Vagina (tissue), 2 donors: Measurements from ENCODE around the gene RNF34. TPM values are rescaled to one million over a fixed set of nuclear protein-coding genes. Genes with fewer than 3 reads are reported as not detected.

Experiments
- DNase-seq, 2 donors: peaks; one replicate each; pipeline ENCODE4 v3.0.0-alpha.2; 2017; ENCODE audit errors: extremely low spot score in 2 of 2
- H3K27ac ChIP-seq: fragments of 200-600 bp; sonication (generic); one replicate; pipeline ENCODE4 v1.5.1; 2019
- H3K27me3 ChIP-seq: fragments of 200-600 bp; sonication (generic); one replicate; pipeline ENCODE4 v1.5.1; 2019
- H3K36me3 ChIP-seq, 2 donors: fragments of 200-600 bp; sonication (generic); one replicate each; pipeline ENCODE4 v1.5.1; 2017 to 2019
- H3K4me1 ChIP-seq: fragments of 200-600 bp; sonication (generic); one replicate; pipeline ENCODE4 v1.5.1; 2019
- H3K4me3 ChIP-seq, 2 donors: fragments of 200-600 bp; sonication (generic); 1 replicate in 1 of 2; 2 replicates in 1 of 2; pipeline ENCODE4 v1.5.1; 2016 to 2019
- H3K9me3 ChIP-seq: fragments of 200-600 bp; sonication (generic); one replicate; pipeline ENCODE4 v1.5.1; 2019
- POLR2A ChIP-seq, 2 donors: fragments of 450-650 bp; IDR thresholded peaks; one replicate each; pipeline ENCODE4 v1.6.1; 2017; ENCODE audit warnings: antibody characterized with exemption in 2 of 2, mild to moderate bottlenecking in 2 of 2, moderate library complexity in 2 of 2
- POLR2AphosphoS5 ChIP-seq, 2 donors: sonication (generic); formaldehyde crosslinking; IDR thresholded peaks; one replicate each; pipeline ENCODE4 v1.9.0; 2017; ENCODE audit warnings: antibody characterized with exemption in 2 of 2, mild to moderate bottlenecking in 2 of 2, low read depth in 1 of 2; ENCODE audit not compliant: insufficient read depth in 1 of 2
- intact Hi-C: fragments of 100-400 bp; cut with DNase I; formaldehyde crosslinking; loops from one replicate; pipeline ENCODE4 v1.15.1; 2023
- total RNA-seq: library from RNA; depleted of rRNA; stranded (reverse); fragments of >200 nt; gene quantifications from one replicate; pipeline ENCODE4 v1.2.3, GENCODE V29; 2016
- TF ChIP-seq, protein P1 (sequence below), 3 experiments: fragments of 450-650 bp in 2 of 3; fragments of 200-600 bp in 1 of 3; sonication (generic) in 1 of 3; IDR thresholded peaks; one replicate each; pipeline ENCODE4 v1.5.1; 2017 to 2019; ENCODE audit warnings: antibody characterized with exemption in 3 of 3, mild to moderate bottlenecking in 2 of 3, moderate library complexity in 2 of 3

The RNF34 gene
- total RNA-seq, 1 donor from 2014 or later = 30.2 TPM

DNA sequence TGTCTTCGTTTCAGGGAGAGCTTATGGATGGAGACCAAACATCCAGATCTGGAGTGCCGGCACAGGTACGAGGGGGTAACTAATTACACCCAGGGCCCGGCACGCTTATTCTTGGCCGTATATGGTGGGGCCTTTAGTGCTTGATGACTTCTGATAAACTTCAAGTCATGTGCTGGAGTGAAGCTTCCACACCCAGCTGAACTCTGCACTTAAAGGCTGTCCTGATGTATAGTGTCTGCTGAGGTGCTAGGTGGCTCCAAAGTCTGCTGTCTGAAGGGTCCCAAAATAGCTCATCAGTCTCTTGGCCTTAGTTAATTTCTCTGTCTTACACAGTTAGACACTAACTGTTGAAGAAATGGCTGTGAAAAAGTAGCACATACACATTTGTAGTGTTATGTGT is 17.9 kb downstream of the RNF34 start:
- Histone ChIP-seq H3K4me1 (no peaks in the 10 kb centered on the region), H3K9me3 (no peaks in the 10 kb centered on the region), H3K4me3 (no peak overlapping the region), H3K27ac (no peak overlapping the region), H3K27me3 (no peaks in the 10 kb centered on the region), H3K36me3 (peaks cover 4 to 51% of the 10 kb centered on the region in 2 donors)
- no peak for DNase-seq
- intact Hi-C loops = no loop called here
- TF ChIP-seq POLR2AphosphoS5 (IDR thresholded peaks at IDR 0.05; ENCODE audit: insufficient read depth in 1 of 2, low read depth in 1 of 2) (no peak), POLR2A (IDR thresholded peaks at IDR 0.05) (no peak)
- TF ChIP-seq, protein P1, sequence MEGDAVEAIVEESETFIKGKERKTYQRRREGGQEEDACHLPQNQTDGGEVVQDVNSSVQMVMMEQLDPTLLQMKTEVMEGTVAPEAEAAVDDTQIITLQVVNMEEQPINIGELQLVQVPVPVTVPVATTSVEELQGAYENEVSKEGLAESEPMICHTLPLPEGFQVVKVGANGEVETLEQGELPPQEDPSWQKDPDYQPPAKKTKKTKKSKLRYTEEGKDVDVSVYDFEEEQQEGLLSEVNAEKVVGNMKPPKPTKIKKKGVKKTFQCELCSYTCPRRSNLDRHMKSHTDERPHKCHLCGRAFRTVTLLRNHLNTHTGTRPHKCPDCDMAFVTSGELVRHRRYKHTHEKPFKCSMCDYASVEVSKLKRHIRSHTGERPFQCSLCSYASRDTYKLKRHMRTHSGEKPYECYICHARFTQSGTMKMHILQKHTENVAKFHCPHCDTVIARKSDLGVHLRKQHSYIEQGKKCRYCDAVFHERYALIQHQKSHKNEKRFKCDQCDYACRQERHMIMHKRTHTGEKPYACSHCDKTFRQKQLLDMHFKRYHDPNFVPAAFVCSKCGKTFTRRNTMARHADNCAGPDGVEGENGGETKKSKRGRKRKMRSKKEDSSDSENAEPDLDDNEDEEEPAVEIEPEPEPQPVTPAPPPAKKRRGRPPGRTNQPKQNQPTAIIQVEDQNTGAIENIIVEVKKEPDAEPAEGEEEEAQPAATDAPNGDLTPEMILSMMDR (IDR thresholded peaks at IDR 0.05) = no peak

DNA sequence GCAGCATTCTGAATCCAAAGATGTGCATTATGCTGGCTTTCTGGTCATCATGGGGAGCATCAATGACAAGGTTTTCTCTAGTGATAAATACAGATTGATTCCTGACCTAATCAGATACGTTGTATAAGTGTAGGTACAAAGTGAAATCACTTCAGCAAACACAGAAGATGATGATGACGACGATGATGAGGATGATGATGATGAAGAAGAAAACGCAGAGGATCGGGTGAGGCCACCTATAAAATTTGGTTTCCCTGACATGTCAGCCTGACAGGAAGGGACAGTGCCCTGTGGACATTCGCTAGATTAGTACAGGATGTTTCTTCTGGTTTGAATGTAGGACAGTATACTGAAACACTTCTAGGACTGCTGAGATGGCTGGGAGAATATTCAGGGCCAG is 20.2 kb downstream of the RNF34 start:
- Histone ChIP-seq H3K4me1 (no peaks in the 10 kb centered on the region), H3K4me3 (no peak overlapping the region), H3K27me3 (no peaks in the 10 kb centered on the region), H3K27ac (no peak overlapping the region), H3K9me3 (no peaks in the 10 kb centered on the region), H3K36me3 (peaks cover 4 to 72% of the 10 kb centered on the region in 2 donors)
- TF ChIP-seq, protein P1 (IDR thresholded peaks at IDR 0.05) = no peak
- TF ChIP-seq POLR2A (IDR thresholded peaks at IDR 0.05) (no peak), POLR2AphosphoS5 (IDR thresholded peaks at IDR 0.05; ENCODE audit: insufficient read depth in 1 of 2, low read depth in 1 of 2) (no peak)
- intact Hi-C loops = no loop called here
- no peak for DNase-seq

DNA sequence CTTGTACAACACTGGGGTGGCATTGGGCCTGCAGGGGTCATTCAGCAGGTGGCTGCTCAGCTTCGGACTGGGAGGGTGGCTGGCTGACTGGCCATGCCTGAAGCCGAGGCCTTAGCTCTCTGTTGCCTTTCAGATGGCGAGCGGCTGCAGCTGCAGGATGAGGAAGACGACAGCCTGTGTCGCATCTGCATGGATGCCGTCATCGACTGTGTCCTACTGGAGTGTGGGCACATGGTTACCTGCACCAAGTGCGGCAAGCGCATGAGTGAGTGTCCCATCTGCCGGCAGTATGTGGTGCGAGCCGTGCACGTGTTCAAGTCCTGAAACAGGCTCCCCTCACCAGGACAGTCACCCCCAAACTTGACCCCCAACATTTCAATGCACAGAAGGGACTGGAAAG is 23.3 kb downstream of the RNF34 start:
- H3K4me1 ChIP-seq = no peaks in the 10 kb centered on the region
- H3K27me3 ChIP-seq = no peaks in the 10 kb centered on the region
- no peak for DNase-seq
- intact Hi-C loops = no loop called here
- no peaks in the 10 kb centered on the region for H3K9me3 ChIP-seq
- TF ChIP-seq POLR2A (IDR thresholded peaks at IDR 0.05) = no peak
- TF ChIP-seq POLR2AphosphoS5 (IDR thresholded peaks at IDR 0.05; ENCODE audit: insufficient read depth in 1 of 2, low read depth in 1 of 2) = no peak
- TF ChIP-seq, protein P1 (IDR thresholded peaks at IDR 0.05) = no peak
- no peak overlapping the region for H3K27ac ChIP-seq
- peaks cover 0 to 76% of the 10 kb centered on the region in 2 donors for H3K36me3 ChIP-seq
- H3K4me3 ChIP-seq = no peak overlapping the region

DNA sequence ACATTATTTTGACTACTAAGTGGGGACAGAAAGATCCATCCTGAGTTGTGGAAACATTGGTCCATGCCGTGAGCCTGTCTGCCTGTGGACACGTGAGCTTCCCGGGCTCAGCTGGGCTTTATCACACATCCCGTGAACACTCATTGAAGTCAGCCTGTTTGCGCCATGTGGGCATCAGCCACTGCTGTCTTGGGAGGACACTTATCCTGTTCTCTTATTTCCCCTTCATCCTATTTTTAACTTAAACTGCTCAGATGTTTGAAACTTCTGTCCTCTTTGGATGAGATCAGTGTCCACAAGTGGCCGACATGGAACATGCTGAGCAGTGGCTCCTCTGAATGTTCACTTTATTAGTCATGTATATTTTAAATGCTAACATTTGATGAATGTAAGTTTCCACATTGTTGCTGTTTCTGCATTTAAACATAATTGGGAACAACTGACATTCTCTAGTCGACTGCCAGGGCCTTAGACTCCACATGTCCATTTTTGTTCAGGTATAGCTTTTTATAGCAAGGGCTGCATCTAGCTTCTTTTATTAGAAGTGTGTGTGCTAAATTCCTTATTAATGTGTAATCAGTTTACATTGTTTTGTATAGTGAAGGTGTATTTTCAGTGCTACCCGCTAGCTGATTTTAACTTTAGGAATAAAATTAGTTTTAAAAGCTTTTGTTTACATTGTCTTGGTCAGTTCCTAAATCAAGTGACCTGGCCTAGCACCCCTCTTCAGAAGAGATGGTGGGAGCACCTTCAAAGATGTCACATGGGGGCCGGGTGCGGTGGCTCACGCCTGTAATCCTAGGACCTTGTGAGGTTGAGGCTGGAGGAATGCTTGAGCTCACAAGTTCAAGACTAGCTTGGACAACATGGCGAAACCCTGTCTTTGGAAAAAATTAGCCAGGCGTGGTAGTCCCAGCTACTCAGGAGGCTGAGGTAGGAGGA is 24.0 kb downstream of the RNF34 start:
- no peak overlapping the region for H3K27ac ChIP-seq
- H3K36me3 ChIP-seq = peaks cover 0 to 78% of the 10 kb centered on the region in 2 donors
- H3K4me3 ChIP-seq = no peak overlapping the region
- no peaks in the 10 kb centered on the region for H3K9me3 ChIP-seq
- H3K4me1 ChIP-seq = no peaks in the 10 kb centered on the region
- TF ChIP-seq, protein P1 (IDR thresholded peaks at IDR 0.05) = no peak
- no peak for TF ChIP-seq POLR2AphosphoS5 (IDR thresholded peaks at IDR 0.05; ENCODE audit: insufficient read depth in 1 of 2, low read depth in 1 of 2)
- no peak for TF ChIP-seq POLR2A (IDR thresholded peaks at IDR 0.05)
- intact Hi-C loops = no loop called here
- DNase-seq = no peak
- no peaks in the 10 kb centered on the region for H3K27me3 ChIP-seq

DNA sequence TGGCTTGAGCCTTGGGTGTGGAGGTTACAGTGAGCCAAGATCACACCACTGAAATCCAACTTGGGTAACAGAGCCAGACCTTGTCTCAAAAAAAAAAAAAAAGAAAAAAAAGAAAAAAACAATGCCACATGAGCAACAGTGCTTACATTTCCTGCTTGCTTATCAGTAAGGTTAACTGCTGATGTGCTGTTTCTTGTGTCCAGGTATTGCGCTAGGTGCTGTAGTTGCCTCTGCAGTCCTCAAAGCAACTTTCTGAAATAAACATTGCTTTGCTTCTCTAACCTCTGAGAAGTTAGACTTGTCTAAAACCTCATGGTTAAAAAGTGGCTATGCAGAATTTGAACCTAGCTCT is 24.7 kb downstream of the RNF34 start:
- intact Hi-C loops = no loop called here
- Histone ChIP-seq H3K4me3 (no peak overlapping the region), H3K27ac (no peak overlapping the region), H3K36me3 (peaks cover 0 to 84% of the 10 kb centered on the region in 2 donors), H3K4me1 (no peaks in the 10 kb centered on the region), H3K27me3 (no peaks in the 10 kb centered on the region), H3K9me3 (no peaks in the 10 kb centered on the region)
- no peak for DNase-seq
- TF ChIP-seq POLR2A (IDR thresholded peaks at IDR 0.05) (no peak), POLR2AphosphoS5 (IDR thresholded peaks at IDR 0.05; ENCODE audit: insufficient read depth in 1 of 2, low read depth in 1 of 2) (no peak)
- TF ChIP-seq, protein P1 (IDR thresholded peaks at IDR 0.05) = no peak
